Left hindlimb (tissue), 1 donor: Measurements from ENCODE around the gene LRRC75A.
A peak's percentile ranks its signal among the peaks of the same experiment; 100 is the strongest.
"Not testable (repeated sequence)": the region's sequence is repeated elsewhere in the genome, so short reads cannot be mapped to it uniquely, and the experiment has no call there.

ENCODE experiments used
- DNase-seq: peaks from one replicate; pipeline ENCODE4 v3.0.0-alpha.2; 2018

The LRRC75A gene, protein sequence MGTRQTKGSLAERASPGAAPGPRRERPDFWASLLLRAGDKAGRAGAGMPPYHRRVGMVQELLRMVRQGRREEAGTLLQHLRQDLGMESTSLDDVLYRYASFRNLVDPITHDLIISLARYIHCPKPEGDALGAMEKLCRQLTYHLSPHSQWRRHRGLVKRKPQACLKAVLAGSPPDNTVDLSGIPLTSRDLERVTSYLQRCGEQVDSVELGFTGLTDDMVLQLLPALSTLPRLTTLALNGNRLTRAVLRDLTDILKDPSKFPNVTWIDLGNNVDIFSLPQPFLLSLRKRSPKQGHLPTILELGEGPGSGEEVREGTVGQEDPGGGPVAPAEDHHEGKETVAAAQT

GRCh38 chr17:16491703-16492612, at the start of gene LRRC75A:
Gene LRRC75A, minus strand, starts transcription at chr17:16492193. Its CDS starts 203 bp downstream, at chr17:16491990.
- DNase-seq = peak; percentile 76

DNA sequence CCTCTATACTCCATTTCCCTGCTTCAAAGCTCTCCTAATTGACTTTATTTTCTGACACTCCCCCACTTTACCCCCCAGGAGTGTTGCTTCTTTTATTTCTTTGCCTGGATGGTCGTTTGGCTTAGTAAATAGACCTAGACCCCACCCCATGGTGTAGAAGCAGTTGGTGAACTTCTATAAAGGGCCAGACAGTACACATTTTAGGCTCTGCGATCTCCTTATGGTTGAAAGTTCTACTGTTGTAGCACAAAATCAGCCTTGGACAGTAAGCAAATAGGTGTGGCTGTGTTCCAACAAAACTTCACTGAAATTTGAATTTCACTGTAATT, 45.1 kb upstream of the LRRC75A start:
- DNase-seq = no peak

DNA sequence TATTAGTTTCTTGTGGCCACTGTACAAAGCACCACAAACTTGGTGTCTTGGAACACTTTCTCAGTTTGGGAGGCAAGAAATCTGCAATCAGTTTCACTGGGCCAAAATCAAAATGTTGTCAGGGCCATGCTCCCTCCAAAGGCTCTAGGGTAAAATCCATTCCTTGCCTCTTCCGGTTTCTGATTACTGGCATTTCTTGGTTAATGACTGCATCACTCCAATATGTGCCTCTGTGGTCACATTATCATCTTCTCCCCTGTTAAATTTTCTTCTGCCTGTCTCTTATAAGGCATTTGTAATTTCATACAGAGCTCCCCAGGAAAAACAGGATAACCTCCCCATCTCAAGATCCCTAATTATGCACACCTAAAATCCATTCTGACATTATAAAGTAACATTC, 42.2 kb upstream of the LRRC75A start:
- DNase-seq = no peak

GRCh38 chr17:16529906-16530305, 37.9 kb upstream of the LRRC75A start:
- no peak for DNase-seq

DNA sequence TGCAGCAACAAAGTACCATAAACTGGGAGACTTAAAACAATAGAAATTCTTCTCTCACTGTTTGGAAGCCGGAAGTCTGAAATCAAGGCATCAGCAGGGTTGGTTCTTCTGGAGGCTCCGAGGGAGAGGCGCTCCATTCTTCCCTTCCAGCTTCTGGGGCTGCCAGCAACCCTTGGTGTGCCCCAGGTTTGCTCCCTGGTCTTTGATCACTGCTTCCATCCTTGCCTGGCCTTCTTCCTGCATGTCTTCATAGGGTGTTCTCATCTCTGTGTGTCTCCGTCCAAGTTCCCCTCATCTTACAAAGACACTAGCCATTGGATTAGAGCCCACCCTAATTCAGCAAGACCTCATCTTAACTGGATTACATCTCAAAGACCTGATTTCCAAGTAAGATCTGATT, 35.3 kb upstream of the LRRC75A start:
- DNase-seq = no peak

GRCh38 chr17:16525556-16525955, 33.6 kb upstream of the LRRC75A start:
- not testable (repeated sequence) for DNase-seq

DNA sequence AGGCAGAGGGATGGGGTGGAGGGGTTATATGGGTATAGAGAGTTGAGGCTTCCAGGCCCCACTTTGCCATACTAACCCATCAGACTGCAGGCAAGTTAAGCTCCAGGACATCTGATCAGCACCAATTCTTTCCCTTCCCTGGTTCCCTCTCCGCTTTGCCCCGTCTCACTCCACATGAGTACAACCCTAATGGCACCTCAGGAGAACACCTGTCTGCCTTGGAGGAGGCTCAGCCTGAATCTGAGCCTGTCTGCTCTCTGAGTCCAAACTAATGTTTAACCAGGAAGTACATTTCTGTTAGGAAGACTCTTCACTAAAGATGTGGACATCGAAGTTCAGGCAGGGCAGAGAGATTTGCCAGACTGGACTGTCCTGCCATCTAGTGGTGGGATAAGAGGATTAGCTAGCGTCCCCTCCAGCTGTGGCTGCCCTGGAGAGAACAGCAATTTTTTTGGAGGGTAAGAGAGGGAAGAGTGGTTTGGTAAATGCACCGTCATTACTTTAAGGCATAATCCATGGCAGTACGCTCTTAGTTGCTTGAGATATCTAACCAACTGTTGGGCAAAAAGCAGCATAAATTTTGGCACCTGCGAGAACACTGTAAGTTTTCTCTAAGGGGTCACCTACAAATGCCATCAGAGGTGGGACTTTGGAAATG, 29.2 kb upstream of the LRRC75A start:
- DNase-seq = peak; percentile 80

- no peak for DNase-seq
Observed at GRCh38 chr17:16519021-16519420, 27.0 kb upstream of the LRRC75A start.

- no peak for DNase-seq
Observed at GRCh38 chr17:16517477-16517876, 25.5 kb upstream of the LRRC75A start.

GRCh38 chr17:16516594-16517051, 24.6 kb upstream of the LRRC75A start:
- peak; percentile 69 for DNase-seq

DNA sequence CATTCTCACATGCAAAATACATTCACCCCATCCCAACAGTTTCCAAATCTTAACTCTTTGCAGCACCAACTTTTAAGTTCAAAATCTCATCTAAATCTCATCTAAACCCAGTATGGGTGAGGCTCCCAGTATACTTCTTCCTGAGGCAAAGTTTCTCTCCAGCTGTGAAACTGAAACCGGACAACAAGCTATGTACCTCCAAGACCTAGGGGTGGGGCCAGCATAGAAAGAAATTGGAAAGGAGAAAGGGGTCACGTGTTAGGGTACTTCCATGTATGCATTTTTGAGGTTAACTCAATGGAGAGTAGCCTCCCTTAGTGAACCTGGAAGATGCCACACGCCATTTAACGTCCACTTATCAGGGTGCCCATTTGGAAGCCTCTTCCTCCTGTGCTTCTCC, 23.9 kb upstream of the LRRC75A start:
- no peak for DNase-seq

DNA sequence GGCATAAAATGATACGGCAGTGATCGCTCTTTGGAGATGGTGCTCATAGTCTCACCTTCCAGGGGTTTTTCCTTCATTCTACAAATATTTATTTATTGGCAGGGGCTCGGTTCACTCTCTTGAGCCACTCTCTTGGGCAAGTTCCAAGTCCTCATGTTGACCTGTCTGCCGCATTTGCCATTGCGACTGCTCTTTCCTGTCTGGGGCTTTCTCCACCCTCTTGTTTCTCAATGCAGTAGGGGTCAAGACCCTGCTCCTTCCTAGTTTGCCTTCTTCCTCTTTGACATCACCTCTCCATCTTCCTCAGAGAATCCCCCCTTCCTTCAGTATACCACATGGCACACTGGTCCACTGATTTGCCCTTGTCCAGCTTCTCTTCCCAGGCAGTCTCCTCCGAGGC, 21.9 kb upstream of the LRRC75A start:
- no peak for DNase-seq

DNA sequence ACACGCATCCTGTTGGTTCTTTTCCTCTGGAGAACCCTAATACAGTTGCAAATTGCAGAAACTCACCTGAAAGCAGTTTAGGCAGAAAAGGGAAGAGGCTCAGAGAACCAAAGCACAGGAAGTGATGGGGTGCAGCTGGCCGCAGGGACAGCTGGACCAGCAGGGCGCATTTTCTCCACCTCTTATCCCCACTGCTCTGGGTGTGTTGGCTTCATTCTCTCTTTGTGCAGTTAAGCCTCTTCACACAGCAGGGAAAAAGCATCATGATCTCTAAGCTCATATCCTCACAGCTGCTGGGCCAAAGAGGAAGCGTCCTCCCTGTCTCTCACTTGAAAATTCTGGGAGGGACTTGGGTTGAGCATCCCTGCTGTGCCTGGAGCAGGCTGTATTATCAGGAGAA, 20.0 kb upstream of the LRRC75A start:
- peak; percentile 69 for DNase-seq

- DNase-seq = no peak
Observed at GRCh38 chr17:16511593-16511992, 19.6 kb upstream of the LRRC75A start.

GRCh38 chr17:16507918-16508533, 16.0 kb upstream of the LRRC75A start:
- DNase-seq = no peak

DNA sequence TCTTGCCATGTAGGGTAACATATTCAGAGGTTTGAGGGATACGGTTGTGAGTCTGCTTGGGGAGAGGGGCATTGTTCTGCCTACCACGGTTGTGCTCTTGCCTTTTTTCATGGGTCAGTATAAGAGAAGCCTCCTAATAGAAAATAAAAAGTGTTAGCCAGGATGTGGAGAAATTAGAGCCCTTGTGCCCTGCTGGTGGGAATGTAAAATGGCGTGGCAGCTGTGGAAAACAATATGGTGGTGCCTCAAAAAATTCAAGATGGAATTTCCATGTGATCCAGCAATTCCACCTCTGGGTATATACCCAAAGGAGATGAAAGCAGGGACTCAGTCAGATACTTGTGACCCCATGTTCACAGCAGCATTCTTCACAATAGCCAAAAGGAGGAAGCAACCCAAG, 14.2 kb upstream of the LRRC75A start:
- no peak for DNase-seq

- no peak for DNase-seq
Observed at GRCh38 chr17:16504984-16505383, 13.0 kb upstream of the LRRC75A start.

- no peak for DNase-seq
Observed at GRCh38 chr17:16496820-16497489, 5.0 kb upstream of the LRRC75A start.

DNA sequence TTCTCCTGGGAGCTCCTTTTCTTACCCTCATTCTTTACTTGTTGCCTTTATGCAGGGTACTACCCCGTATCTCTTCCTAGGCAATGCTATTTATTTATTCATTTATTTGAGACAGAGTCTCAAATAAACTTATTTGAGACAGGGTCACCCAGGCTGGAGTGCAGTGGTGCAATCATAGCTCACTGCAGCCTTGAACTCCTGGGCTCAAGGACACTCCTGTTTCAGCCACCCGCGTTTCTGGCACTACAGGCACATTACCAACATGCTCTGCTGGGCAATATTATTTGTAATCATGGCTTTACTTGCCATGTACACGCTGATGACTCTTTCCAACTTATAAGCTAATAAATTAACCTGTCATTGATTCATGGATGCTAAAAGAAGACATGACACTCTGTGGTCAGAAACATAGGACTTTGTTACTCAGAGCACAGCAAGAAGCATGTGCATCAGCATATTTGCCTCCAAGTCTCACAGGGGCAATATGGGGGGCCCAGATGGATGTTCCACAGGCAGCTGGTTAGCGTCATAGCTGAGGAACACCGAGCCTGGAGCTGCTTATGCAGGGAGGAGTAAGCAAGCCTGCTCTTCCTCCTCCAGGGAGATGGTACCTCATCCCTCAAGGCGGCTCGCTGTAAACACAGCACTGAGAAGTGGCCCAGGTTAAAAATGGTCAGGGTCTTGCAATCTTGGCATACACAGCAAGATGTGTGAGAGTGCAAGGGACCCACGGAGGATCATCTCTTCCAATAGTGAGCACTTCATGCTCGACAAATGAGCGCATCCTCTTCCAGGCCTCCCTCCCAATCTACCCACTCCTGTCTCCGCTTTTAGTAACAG, 4.2 kb upstream of the LRRC75A start:
- DNase-seq = no peak

DNA sequence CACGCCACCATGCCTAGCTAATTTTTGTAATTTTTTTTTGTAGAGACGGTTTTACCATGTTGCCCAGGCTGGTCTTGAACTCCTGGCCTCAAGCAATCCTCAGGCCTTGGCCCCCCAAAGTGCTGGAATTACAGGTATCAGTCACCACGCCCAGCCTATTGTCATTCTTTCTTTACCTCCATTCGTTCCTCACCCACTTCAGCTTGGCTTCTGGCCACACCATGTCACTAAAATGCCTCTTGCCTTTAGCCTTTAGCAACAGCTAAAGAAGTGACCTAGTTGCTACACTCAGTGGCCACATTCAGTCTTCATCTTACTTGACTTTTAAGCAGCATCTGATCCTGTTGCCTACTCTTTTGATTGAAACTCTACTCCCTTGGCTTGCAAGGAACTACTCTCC, 3.6 kb upstream of the LRRC75A start:
- DNase-seq = no peak

- no peak for DNase-seq
Observed at GRCh38 chr17:16494059-16494458, 2.1 kb upstream of the LRRC75A start.
